Right cardiac atrium (tissue), 5 donors: ENCODE results near the gene HCN1. TPM values are rescaled to one million over a fixed set of nuclear protein-coding genes. Genes with fewer than 3 reads are reported as not detected.

Experiments
- ATAC-seq, 2 donors: fragments of 200-7000 bp; cut with Tn5 transposase; one replicate each; pipeline versions ENCODE4 v1.8.0 to v1.9.1; 2020; ENCODE audit warnings: moderate library complexity in 2 of 2, mild to moderate bottlenecking in 1 of 2
- DNase-seq, 3 donors: peaks; one replicate each; pipeline ENCODE4 v3.0.0-alpha.2; 2020
- H3K27ac ChIP-seq: one replicate; pipeline ENCODE4 v1.5.1; 2013; ENCODE audit warnings: mild to moderate bottlenecking, low read length, control low read depth, moderate library complexity
- H3K27me3 ChIP-seq: one replicate; pipeline ENCODE4 v1.6.1; 2013; ENCODE audit not compliant: control insufficient read depth, insufficient read depth
- H3K4me1 ChIP-seq: one replicate; pipeline ENCODE4 v1.6.1; 2013; ENCODE audit warnings: low read length; ENCODE audit not compliant: control insufficient read depth, insufficient read depth
- H3K4me3 ChIP-seq: one replicate; pipeline ENCODE4 v1.5.1; 2013; ENCODE audit warnings: low read length, control low read depth
- H3K9me3 ChIP-seq: one replicate; pipeline ENCODE4 v1.6.1; 2013; ENCODE audit warnings: low read length; ENCODE audit not compliant: control insufficient read depth
- WGBS: extraction: QIAGEN DNeasy Blood & Tissue Kit; methylation state at CpG from one replicate; pipeline ENCODE4 v1.1.7; 2013; 5-methylcytosine and 5-hydroxymethylcytosine counted together
- intact Hi-C, 4 donors: fragments of 100-400 bp; cut with DNase I; formaldehyde crosslinking; loops; one replicate each; pipeline versions ENCODE4 v1.11.0 to v1.14.0; 2022 to 2023
- polyA plus RNA-seq: library from polyadenylated mRNA; stranded (reverse); fragments of 200-250 nt; gene quantifications from one replicate; pipeline ENCODE4 v1.2.3, GENCODE V29; 2013
- total RNA-seq, 4 donors: library from RNA; stranded (reverse); fragmentation: NEBNext Ultra II Directional; extraction: Animal tissue kit (Norgen Biotek cat#: 25700); gene quantifications; one replicate each; pipeline ENCODE4 v1.2.1, GENCODE V29; 2021
- donor health status: healthy with polysubstance abuse.
- donor health status: DM: no; HTN: yes; CAD: no.
- donor health status: DM: no; HTN: no; CAD: no.
- donor health status: DM: no; HTN: yes; CAD: no; lungs with severe emphysema.
- donor health status: DM: yes; HTN: yes; CAD: no.

Gene HCN1
- total and polyA plus RNA-seq, 5 donors, result 5.1 to 15.5 (median 14.2) TPM

DNA sequence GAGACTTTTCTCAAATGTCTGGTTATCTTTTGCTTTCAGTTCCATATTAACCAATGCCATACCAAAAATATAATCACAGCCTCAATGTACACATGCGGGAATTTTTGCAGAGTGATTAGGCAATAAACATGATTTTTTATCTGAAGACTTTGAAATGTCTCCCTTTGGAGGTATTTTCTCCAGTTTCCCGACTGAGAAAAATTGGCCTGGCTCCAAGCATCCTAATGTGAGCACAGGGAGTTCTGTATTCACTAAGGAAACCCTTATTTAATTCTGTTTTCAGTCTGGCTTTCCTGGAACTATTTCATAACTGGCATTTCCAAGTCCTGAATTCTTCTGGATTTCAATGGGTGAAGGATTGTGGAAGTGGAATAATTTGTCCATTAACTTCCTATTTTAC is 8.5 kb downstream of the HCN1 start:
- intact Hi-C loops, result no loop called here
- no peaks in the 10 kb centered on the region for H3K27me3 ChIP-seq
- no peak overlapping the region for H3K4me3 ChIP-seq
- H3K9me3 ChIP-seq, result no peaks in the 10 kb centered on the region
- DNase-seq (no peak), ATAC-seq (no peak)
- H3K4me1 ChIP-seq, result no peaks in the 10 kb centered on the region
- 24% methylated on average over 2 of the region's 2 CpGs for WGBS
- no peak overlapping the region for H3K27ac ChIP-seq

DNA sequence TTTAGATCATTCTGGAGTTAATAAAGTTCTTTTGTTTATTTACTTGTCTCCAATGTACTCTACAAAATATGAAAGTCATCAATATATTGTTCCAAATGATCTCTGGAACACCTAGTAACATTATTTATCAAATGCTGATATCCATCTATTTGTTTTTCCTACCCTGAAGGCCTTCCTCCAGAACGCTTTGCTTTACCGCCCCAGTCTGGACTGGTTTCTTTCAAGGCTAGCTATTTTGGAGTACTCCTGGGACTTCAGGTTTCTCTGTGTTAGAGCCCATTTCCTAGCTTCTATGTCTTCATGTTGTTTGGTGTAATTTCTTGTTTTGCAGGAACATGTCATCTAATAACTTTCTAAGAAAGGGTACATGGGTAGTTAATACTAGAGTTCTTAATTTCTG is 9.6 kb downstream of the HCN1 start:
- no peak for DNase-seq
- WGBS, result 74% methylated on average over 2 of the region's 2 CpGs
- H3K4me1 ChIP-seq, result no peaks in the 10 kb centered on the region
- ATAC-seq, result no peak
- H3K9me3 ChIP-seq, result no peaks in the 10 kb centered on the region
- no peak overlapping the region for H3K4me3 ChIP-seq
- intact Hi-C loops, result no loop called here
- no peaks in the 10 kb centered on the region for H3K27me3 ChIP-seq
- H3K27ac ChIP-seq, result no peak overlapping the region

DNA sequence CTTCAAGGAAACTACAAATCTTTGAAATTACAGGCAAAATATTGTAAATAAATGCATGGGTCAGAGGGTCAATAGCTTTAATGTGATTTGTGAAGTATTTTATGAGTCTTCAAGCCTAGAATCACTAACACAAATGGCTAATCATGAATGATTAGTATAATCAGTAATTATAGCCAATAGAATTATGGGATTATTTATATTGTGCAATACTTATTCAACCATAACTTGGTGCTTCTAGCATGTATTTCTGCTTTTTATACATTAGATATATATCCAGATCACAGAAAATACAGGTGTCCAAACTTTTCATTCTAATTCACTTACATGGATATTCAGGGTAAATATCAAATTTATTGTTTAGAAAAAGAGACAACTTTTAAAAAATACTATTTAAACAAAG is 12.1 kb downstream of the HCN1 start:
- DNase-seq, result no peak
- Histone ChIP-seq H3K27ac (no peak overlapping the region), H3K4me3 (no peak overlapping the region), H3K9me3 (no peaks in the 10 kb centered on the region), H3K4me1 (no peaks in the 10 kb centered on the region), H3K27me3 (no peaks in the 10 kb centered on the region)
- intact Hi-C loops, result no loop called here
- ATAC-seq, result no peak

DNA sequence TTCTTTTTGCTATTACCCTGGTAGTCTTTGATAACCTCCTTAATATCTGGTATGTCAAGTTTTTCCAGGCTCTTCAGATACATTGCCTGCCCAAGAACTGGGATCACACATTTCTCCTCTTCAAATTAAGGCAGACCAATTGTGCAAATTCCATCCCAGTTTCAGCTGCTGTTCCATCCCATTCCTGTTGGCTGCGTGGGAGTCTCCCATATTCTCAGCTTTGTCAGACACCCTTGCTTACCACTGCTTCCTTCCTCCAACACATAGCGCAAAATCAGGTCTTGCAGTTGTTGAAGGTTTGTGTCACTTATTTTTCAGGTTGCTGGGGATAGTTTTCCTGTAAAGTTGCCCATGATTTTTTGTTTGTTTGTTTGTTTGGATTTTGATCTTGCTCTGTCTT is 15.2 kb downstream of the HCN1 start:
- no peak overlapping the region for H3K4me3 ChIP-seq

DNA sequence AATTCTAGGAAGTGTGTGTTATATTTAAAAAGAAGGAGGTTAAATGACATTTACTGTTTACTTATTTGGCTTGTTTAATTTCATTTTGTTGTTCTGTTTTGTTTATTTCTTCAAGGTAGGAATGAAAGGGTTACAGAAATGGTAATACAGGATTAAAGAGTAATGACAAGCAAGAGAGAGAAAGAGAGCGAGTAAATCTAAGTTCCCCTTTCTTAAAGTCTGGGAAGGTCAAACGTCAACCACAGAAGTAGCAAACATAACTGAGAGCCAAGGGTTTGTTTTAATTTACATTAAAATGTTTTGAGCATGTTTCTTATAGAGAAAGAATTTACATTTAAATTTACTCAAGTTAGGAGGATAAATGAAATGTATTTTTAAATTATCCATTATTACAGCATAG is 18.7 kb downstream of the HCN1 start:
- Histone ChIP-seq H3K27me3 (no peaks in the 10 kb centered on the region), H3K4me3 (no peak overlapping the region), H3K9me3 (no peaks in the 10 kb centered on the region), H3K4me1 (no peaks in the 10 kb centered on the region), H3K27ac (no peak overlapping the region)
- 39% methylated on average over 2 of the region's 2 CpGs for WGBS
- ATAC-seq (no peak), DNase-seq (no peak)
- intact Hi-C loops, result no loop called here

More for the DNA sequence above, 15.2 kb downstream of the HCN1 start:
- DNase-seq, result no peak
- no peak for ATAC-seq
- 75% methylated on average over 2 of the region's 2 CpGs for WGBS
- Histone ChIP-seq H3K4me1 (no peaks in the 10 kb centered on the region), H3K27me3 (no peaks in the 10 kb centered on the region), H3K9me3 (no peaks in the 10 kb centered on the region), H3K27ac (no peak overlapping the region)
- intact Hi-C loops, result no loop called here

DNA sequence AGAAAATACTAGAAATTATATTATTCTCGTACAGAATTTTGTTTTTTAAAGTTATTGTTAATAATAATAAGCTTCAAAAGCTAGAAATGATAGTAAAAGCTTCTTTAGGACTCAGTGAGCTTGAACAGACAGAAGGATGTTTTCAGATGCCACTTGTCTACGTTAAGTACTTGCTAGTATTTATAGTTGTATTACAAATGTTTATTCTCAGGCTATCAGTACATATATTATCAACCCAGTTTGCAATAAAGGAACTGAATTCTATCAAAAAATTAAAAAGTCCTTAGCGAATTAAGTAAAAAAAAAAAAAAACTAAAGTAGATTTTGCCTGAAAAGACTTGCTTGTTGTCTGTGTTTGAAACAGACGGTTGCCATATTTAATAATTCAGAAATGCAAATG is 23.9 kb downstream of the HCN1 start:
- Histone ChIP-seq H3K4me3 (no peak overlapping the region), H3K27ac (no peak overlapping the region), H3K9me3 (no peaks in the 10 kb centered on the region), H3K27me3 (no peaks in the 10 kb centered on the region), H3K4me1 (no peaks in the 10 kb centered on the region)
- no peak for ATAC-seq
- DNase-seq, result no peak
- intact Hi-C loops, result no loop called here
- 61% methylated on average over 4 of the region's 4 CpGs for WGBS

DNA sequence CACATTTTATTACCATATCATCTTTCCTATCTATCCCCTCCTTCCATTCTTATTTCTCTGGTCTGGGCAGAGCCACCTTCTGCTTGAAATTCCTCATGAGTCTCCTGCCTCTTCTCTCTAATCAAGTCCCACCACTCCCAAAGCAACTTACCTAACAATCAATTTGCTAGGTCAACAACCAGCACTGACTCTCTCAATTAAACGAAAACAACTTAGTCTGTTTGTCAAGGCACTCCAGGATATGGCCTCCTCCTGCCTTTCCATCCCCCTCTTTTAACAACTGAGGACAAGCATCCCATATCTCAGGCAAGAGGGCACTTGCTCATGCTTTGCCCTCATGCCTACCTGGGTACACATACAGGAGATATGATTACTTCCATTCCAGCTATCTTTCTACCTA is 47.4 kb downstream of the HCN1 start:
- intact Hi-C loops, result no loop called here
- Histone ChIP-seq H3K27ac (no peak overlapping the region), H3K4me1 (no peaks in the 10 kb centered on the region), H3K9me3 (no peaks in the 10 kb centered on the region), H3K27me3 (no peaks in the 10 kb centered on the region), H3K4me3 (no peak overlapping the region)
- ATAC-seq (no peak), DNase-seq (no peak)
- 38% methylated on average over 1 of the region's 1 CpG for WGBS

DNA sequence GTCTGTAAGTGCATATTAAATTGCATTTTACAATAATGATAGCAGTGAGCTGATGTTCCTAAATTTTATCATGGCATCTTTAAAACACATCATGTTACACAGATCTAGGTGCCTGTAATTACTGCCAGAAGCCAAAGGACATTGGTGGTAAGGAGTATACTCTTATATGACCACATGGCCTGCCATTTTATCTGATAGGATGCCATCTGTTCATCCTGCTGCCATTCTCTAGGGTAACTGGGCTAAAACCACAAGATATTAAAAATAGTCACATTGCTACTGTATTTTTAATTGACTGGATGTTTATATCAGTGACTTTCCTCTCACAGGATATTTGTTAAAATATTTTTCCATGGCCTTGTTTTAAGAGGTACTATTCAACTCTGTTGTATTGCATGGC is 53.1 kb downstream of the HCN1 start:
- H3K4me1 ChIP-seq, result no peaks in the 10 kb centered on the region
- no peak overlapping the region for H3K4me3 ChIP-seq
- H3K27ac ChIP-seq, result no peak overlapping the region
- no peak for ATAC-seq
- no peaks in the 10 kb centered on the region for H3K27me3 ChIP-seq
- no peaks in the 10 kb centered on the region for H3K9me3 ChIP-seq
- DNase-seq, result no peak
- intact Hi-C loops, result no loop called here

DNA sequence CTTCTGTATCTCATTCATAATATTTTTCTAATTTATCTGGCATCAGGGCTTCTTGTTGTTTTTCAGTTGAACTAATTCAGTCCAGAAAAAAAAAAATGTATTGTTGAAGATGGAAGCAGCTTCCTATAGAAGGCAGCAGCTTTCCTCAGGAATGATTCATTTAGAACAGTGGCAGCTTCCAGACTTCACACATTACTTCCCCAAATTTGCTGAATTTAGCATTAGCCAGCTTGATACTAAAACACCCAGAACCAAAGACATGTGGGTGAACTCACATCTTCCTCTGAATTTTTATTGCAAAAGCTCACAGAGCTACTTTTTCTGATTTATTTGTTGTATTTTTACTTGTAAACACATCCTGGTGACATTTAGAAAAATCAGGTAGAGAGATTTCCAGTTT is 53.8 kb downstream of the HCN1 start:
- Histone ChIP-seq H3K9me3 (no peaks in the 10 kb centered on the region), H3K4me3 (no peak overlapping the region), H3K4me1 (no peaks in the 10 kb centered on the region), H3K27me3 (no peaks in the 10 kb centered on the region), H3K27ac (no peak overlapping the region)
- ATAC-seq (no peak), DNase-seq (no peak)
- intact Hi-C loops, result no loop called here

DNA sequence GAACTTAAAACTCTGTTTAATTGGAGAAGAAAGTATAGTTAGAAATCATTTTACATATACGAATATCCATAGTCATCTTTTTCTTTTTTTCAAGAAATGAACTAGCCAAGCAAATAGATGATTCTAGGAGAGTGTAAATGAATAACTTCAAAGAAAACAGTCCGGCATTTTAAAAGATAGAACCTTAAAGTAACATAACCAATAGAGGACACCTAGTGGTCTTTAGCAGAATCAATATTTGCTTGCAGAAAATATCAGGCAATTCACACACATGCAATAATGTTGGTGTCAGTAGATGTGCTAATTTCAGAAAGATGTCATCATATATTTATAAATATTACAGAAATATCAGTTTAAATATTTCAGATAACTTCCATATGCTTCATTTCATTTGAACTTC is 57.1 kb downstream of the HCN1 start:
- intact Hi-C loops, result no loop called here
- 46% methylated on average over 2 of the region's 2 CpGs for WGBS
- Histone ChIP-seq H3K27me3 (no peaks in the 10 kb centered on the region), H3K4me3 (no peak overlapping the region), H3K4me1 (no peaks in the 10 kb centered on the region), H3K9me3 (no peaks in the 10 kb centered on the region), H3K27ac (no peak overlapping the region)
- DNase-seq (no peak), ATAC-seq (no peak)

DNA sequence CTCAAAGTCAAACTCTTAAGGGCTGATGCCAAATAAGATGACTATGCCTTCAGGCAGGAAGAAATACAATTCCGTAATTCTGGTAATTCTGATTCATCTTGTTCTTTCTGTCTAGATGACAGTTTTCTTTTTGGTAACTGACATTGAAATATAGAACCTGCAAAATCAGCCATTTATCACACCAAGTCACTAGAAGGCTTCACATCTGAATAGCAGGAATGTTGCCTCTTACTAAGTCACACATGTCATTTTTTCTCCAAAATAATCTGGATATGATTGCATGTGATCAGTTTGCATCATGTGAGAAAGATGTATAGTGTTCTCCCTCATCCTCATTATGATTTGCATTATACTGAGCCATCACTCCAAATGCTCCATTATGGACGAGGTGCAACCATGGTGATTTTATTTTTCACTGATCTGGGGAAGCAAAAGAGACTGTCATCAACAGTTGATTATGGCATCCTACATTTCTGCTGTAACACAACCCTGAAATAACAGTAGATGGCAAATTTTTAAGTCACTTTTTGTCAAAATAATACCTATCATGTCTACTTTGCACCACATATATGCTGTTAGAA is 69.0 kb downstream of the HCN1 start:
- Histone ChIP-seq H3K27ac (no peak overlapping the region), H3K4me1 (peaks cover 3% of the 10 kb centered on the region), H3K4me3 (no peak overlapping the region), H3K27me3 (no peaks in the 10 kb centered on the region), H3K9me3 (no peaks in the 10 kb centered on the region)
- no peak for ATAC-seq
- DNase-seq, result no peak
- WGBS, result 56% methylated on average over 2 of the region's 2 CpGs
- intact Hi-C loops, result no loop called here

DNA sequence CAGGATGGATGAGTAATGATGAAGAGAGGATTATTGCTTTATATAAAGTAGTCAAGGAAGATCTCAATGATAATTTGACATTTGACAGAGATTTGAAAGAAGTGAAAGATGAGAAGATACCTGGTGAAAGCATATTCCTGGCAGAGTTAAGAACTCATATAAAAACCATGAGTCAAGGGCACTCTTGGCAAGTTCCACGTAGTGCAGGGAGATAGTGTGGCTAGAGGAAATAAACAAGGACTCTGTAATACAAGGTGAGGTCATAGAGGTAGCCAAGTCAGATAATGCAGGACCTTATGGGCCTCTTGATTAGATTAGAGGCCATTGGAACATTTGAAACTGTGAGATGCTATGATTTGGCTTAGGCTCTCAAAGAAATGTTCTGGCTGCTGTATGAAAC is 72.3 kb downstream of the HCN1 start:
- DNase-seq, result no peak
- no peak overlapping the region for H3K4me3 ChIP-seq
- H3K27ac ChIP-seq, result peak overlapping the region; percentile 2
- 18% methylated on average over 1 of the region's 1 CpG for WGBS
- intact Hi-C loops, result no loop called here
- H3K9me3 ChIP-seq, result no peaks in the 10 kb centered on the region
- peaks cover 3% of the 10 kb centered on the region for H3K4me1 ChIP-seq
- peak in 1 of 2 donors; percentile 47 for ATAC-seq
- H3K27me3 ChIP-seq, result no peaks in the 10 kb centered on the region
